PC-9 (cell line): ENCODE results near the gene ROBO2. TPM values are rescaled to one million over a fixed set of nuclear protein-coding genes. Genes with fewer than 3 reads are reported as not detected.

ENCODE experiments used
- BruUV-seq: library from RNA; stranded (reverse); fragments of 400-500 nt; replicated peaks from 2 replicates; lab custom pipeline; 2021; lab: Mats Ljungman, UMichigan
- CTCF ChIA-PET: fragments of 300-600 bp; sonication (Branson Sonifier 250); formaldehyde crosslinking; loops from one replicate; lab custom pipeline; 2022; ENCODE audit warnings: antibody characterized with exemption; lab: Charles Lee
- POLR2A ChIA-PET: fragments of 300-600 bp; sonication (Branson Sonifier 250); formaldehyde crosslinking; loops from one replicate; lab custom pipeline; 2022; ENCODE audit warnings: antibody characterized with exemption; ENCODE audit not compliant: unreplicated experiment; lab: Charles Lee
- DNase-seq, 2 experiments: peaks; one replicate each; pipeline versions ENCODE4 v3.0.0 to v3.0.0-alpha.2; 2015 to 2022; ENCODE audit warnings: mixed read lengths in 1 of 2
- H2AFZ ChIP-seq: fragments of 200-600 bp; sonication (generic); 2 replicates; pipeline ENCODE4 v1.8.1; 2017; ENCODE audit warnings: antibody characterized with exemption
- H3F3A ChIP-seq: fragments of 200-600 bp; sonication (generic); 2 replicates; pipeline ENCODE4 v1.8.1; 2017; ENCODE audit warnings: antibody characterized with exemption, mild to moderate bottlenecking, low read depth; ENCODE audit not compliant: insufficient read depth
- H3K27ac ChIP-seq: fragments of 200-600 bp; sonication (generic); 2 replicates; pipeline ENCODE4 v1.6.1; 2016; ENCODE audit warnings: mixed run types
- H3K27me3 ChIP-seq: fragments of 200-600 bp; sonication (generic); 2 replicates; pipeline ENCODE4 v1.6.1; 2016; ENCODE audit warnings: low read depth, mixed run types; ENCODE audit not compliant: insufficient read depth
- H3K36me3 ChIP-seq: fragments of 200-600 bp; sonication (generic); 2 replicates; pipeline ENCODE4 v1.6.1; 2016; ENCODE audit warnings: low read depth, mixed run types
- H3K4me1 ChIP-seq: fragments of 200-600 bp; sonication (generic); replicated peaks from 2 replicates; pipeline ENCODE4 v1.6.1; 2016; ENCODE audit warnings: mixed run types; ENCODE audit not compliant: insufficient read depth
- H3K4me2 ChIP-seq: fragments of 200-600 bp; sonication (generic); 2 replicates; pipeline ENCODE4 v1.6.1; 2017; ENCODE audit warnings: mixed run types
- H3K4me3 ChIP-seq: fragments of 200-600 bp; sonication (generic); 2 replicates; pipeline ENCODE4 v1.6.1; 2016; ENCODE audit warnings: mixed run types
- H3K79me2 ChIP-seq: fragments of 200-600 bp; sonication (generic); 2 replicates; pipeline ENCODE4 v1.6.1; 2017; ENCODE audit warnings: low read depth, mixed run types
- H3K9me2 ChIP-seq: fragments of 200-600 bp; sonication (generic); 2 replicates; pipeline ENCODE4 v1.8.1; 2017; ENCODE audit warnings: mild to moderate bottlenecking; ENCODE audit not compliant: insufficient read depth
- H3K9me3 ChIP-seq: fragments of 200-600 bp; sonication (generic); 2 replicates; pipeline ENCODE4 v1.8.1; 2016; ENCODE audit warnings: low read depth; ENCODE audit not compliant: insufficient read depth
- H4K20me1 ChIP-seq: fragments of 200-600 bp; sonication (generic); 2 replicates; pipeline ENCODE4 v1.8.1; 2017; ENCODE audit not compliant: insufficient read depth
- EZH2 ChIP-seq: fragments of 200-600 bp; sonication (generic); IDR thresholded peaks from 2 replicates; pipeline ENCODE4 v1.8.0; 2017; ENCODE audit warnings: antibody characterized with exemption, low read depth
- intact Hi-C: fragments of 100-400 bp; cut with micrococcal nuclease; formaldehyde crosslinking; loops from one replicate; pipeline ENCODE4 v1.10.0; 2022; ENCODE audit not compliant: unreplicated experiment
- total RNA-seq: library from RNA; stranded (reverse); gene quantifications from 2 replicates; pipeline ENCODE4 v1.2.3, GENCODE V29; 2021
- TF ChIP-seq, protein P1 (sequence below): fragments of 200-600 bp; sonication (generic); conservative IDR thresholded peaks from 2 replicates; pipeline ENCODE4 v1.6.1; 2017; ENCODE audit warnings: mixed run types, antibody characterized with exemption, mild to moderate bottlenecking, moderate library complexity

The ROBO2 gene
- total RNA-seq, 1 experiment from 2014 or later: 0.39 TPM

DNA sequence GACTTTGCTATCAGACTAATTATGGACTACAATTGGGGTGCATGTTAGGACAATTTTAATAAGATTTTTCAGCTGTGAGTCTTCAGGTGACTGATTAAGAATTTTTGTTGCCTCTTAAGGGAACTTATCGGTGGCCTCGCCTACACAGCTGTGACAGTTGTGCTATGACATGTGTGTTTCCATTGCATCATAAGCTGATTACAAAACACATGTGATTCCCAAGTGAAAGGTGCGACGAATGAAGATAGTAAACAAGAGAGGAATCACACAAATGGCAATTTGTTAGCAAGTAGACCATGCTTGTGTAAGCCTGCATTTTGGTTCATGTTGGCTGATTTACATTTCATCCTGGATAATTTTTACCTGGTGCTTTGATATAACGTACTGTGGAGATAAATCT lies 8.3 kb downstream of the ROBO2 start:
- intact Hi-C loops: no loop called here
- Histone ChIP-seq H3K4me2 (no peak overlapping the region), H4K20me1 (no peaks in the 10 kb centered on the region), H3K27ac (no peak overlapping the region), H3K4me3 (no peak overlapping the region), H3F3A (no peaks in the 10 kb centered on the region), H3K36me3 (no peaks in the 10 kb centered on the region), H3K9me2 (no peaks in the 10 kb centered on the region), H2AFZ (no peak overlapping the region), H3K79me2 (no peaks in the 10 kb centered on the region), H3K4me1 (no peaks in the 10 kb centered on the region), H3K9me3 (no peaks in the 10 kb centered on the region), H3K27me3 (no peaks in the 10 kb centered on the region)
- no peak for TF ChIP-seq EZH2
- TF ChIP-seq, protein P1, sequence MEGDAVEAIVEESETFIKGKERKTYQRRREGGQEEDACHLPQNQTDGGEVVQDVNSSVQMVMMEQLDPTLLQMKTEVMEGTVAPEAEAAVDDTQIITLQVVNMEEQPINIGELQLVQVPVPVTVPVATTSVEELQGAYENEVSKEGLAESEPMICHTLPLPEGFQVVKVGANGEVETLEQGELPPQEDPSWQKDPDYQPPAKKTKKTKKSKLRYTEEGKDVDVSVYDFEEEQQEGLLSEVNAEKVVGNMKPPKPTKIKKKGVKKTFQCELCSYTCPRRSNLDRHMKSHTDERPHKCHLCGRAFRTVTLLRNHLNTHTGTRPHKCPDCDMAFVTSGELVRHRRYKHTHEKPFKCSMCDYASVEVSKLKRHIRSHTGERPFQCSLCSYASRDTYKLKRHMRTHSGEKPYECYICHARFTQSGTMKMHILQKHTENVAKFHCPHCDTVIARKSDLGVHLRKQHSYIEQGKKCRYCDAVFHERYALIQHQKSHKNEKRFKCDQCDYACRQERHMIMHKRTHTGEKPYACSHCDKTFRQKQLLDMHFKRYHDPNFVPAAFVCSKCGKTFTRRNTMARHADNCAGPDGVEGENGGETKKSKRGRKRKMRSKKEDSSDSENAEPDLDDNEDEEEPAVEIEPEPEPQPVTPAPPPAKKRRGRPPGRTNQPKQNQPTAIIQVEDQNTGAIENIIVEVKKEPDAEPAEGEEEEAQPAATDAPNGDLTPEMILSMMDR: no peak
- CTCF ChIA-PET: no interaction called here
- BruUV-seq: no TSS peak
- DNase-seq: no peak
- POLR2A ChIA-PET: no interaction called here

DNA sequence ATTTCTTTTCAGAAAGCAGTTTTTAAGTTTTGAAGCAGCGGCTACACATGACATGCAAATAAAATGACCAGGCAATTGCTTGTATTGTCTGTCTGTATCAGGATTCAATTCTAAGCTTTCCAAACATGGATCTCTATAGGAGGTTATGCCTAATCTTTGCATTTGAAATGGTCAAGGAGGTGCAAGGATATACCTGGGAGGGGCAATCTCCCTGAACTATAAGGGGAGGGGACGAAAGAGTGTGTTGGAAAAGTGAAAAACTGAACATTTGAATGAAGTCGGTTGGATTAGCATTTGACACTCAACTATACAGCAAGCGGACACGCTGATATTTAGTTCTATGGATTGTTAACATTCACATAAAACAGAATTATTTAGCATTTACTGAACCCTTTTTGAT lies 11.7 kb downstream of the ROBO2 start:
- Histone ChIP-seq H4K20me1 (no peaks in the 10 kb centered on the region), H3K27ac (no peak overlapping the region), H3K27me3 (no peaks in the 10 kb centered on the region), H3K4me3 (no peak overlapping the region), H3K9me3 (no peaks in the 10 kb centered on the region), H3K36me3 (no peaks in the 10 kb centered on the region), H3K4me2 (no peak overlapping the region), H3K9me2 (no peaks in the 10 kb centered on the region), H3F3A (no peaks in the 10 kb centered on the region), H3K4me1 (no peaks in the 10 kb centered on the region), H2AFZ (no peak overlapping the region), H3K79me2 (no peaks in the 10 kb centered on the region)
- CTCF ChIA-PET: no interaction called here
- intact Hi-C loops: no loop called here
- DNase-seq: no peak
- POLR2A ChIA-PET: no interaction called here
- no peak for TF ChIP-seq EZH2
- BruUV-seq: no TSS peak

DNA sequence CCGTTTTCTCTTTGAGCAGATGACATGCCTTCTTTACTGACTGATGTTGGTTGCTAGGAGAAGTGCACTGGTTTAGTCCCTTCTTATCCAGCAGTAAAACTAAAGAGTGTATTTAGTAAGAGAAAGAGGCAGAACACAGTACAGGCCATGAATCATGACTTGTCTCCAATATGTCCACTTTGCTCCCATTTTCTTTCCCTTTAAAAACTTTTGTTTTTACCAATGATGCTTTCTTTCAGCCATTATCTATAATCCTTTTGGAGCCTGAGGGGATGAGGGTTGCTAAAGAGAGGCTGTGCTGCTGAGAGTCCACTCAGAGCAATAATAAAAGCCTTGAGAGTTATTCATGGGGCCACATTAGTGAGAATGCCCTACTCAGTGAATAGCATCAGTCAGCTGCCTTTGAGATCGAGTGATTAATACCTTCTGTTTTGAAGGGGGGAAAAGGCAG lies 12.2 kb downstream of the ROBO2 start:
- H3K27ac ChIP-seq: no peak overlapping the region
- no peak for TF ChIP-seq EZH2
- TF ChIP-seq, protein P1: no peak
- H4K20me1 ChIP-seq: no peaks in the 10 kb centered on the region
- POLR2A ChIA-PET: no interaction called here
- no peaks in the 10 kb centered on the region for H3K36me3 ChIP-seq
- no peak overlapping the region for H3K4me2 ChIP-seq
- CTCF ChIA-PET: no interaction called here
- intact Hi-C loops: no loop called here
- no peak overlapping the region for H2AFZ ChIP-seq
- H3K79me2 ChIP-seq: no peaks in the 10 kb centered on the region
- H3K27me3 ChIP-seq: no peaks in the 10 kb centered on the region
- no peaks in the 10 kb centered on the region for H3F3A ChIP-seq
- no peaks in the 10 kb centered on the region for H3K9me3 ChIP-seq
- BruUV-seq: no TSS peak
- no peak for DNase-seq
- no peak overlapping the region for H3K4me3 ChIP-seq
- H3K9me2 ChIP-seq: no peaks in the 10 kb centered on the region
- H3K4me1 ChIP-seq: no peaks in the 10 kb centered on the region
